Measurements from ENCODE around the gene ROM1. TPM values are rescaled to one million over a fixed set of nuclear protein-coding genes. Genes with fewer than 3 reads are reported as not detected.

Gene ROM1
- total and polyA plus RNA-seq, 7 experiments from 2014 or later: 0.51 to 2.4 (median 1.8) TPM; not detected in 1

GRCh38 chr11:62645946-62646824 is 33.1 kb downstream of the ROM1 start, which contains the start of gene GANAB:
Gene GANAB, minus strand, starts transcription at chr11:62646613. Its CDS starts 14 bp downstream, at chr11:62646599.
- Histone ChIP-seq H3K36me3 (ENCODE audit: control insufficient read depth in 2 of 3, insufficient read depth in 3 of 3, low read length in 3 of 3) (peaks cover 0 to 37% (median 4%) of the 10 kb centered on the region in 3 experiments), H3K9me3 (ENCODE audit: control insufficient read depth in 2 of 3, low read length in 3 of 3) (no peaks in the 10 kb centered on the region), H3K27me3 (ENCODE audit: control insufficient read depth in 2 of 2, insufficient read depth in 2 of 2, low read length in 2 of 2) (no peaks in the 10 kb centered on the region), H3K27ac (ENCODE audit: low read depth, low read length) (peak within 1 kb of the TSS; percentile 97), H3K4me1 (ENCODE audit: control insufficient read depth in 2 of 2, insufficient read depth in 2 of 2, low read length in 2 of 2) (peaks cover 6 to 25% of the 10 kb centered on the region in 2 donors), H3K4me3 (ENCODE audit: low read length) (peak within 1 kb of the TSS; percentile 84)
- POLR2A ChIA-PET: interaction anchor here (0.6 to 21.6 kb wide), 27 partner anchors 9 to 1621 kb away, joined by 3 to 332 read pairs (median 5); partner anchors contain the start of genes B3GAT3, BSCL2, C11orf98 and CSKMT
- Mint-ChIP-seq H3K27ac (peak within 1 kb of the TSS; percentile 92 to 98 (median 96)), H3K27me3 (no peaks in the 10 kb centered on the region), H3K9me3 (no peaks in the 10 kb centered on the region), H3K4me1 (peaks cover 6 to 44% (median 37%) of the 10 kb centered on the region in 7 donors), H3K4me3 (peak within 1 kb of the TSS; percentile 94 to 99 (median 98)), H3K36me3 (peaks cover 0 to 21% (median 0%) of the 10 kb centered on the region in 5 donors)
- DNase-seq (peak; percentile 89 to 99 (median 97)), ATAC-seq (peak; percentile 99)
- intact Hi-C loops (cut with micrococcal nuclease): loop anchor here (1.0 to 2.0 kb wide), 12 partner anchors 7 to 81 kb away; partner anchors contain the start of genes C11orf98 (in 2 of the 2), CSKMT (in 2 of the 2), EML3 (in 2 of the 2) and HNRNPUL2 (in 2 of the 2)
- CTCF ChIA-PET: interaction anchor here (0.7 to 1.0 kb wide), 3 partner anchors 9 to 23 kb away, joined by 3 to 4 read pairs (median 3); partner anchors contain the start of genes C11orf98 and CSKMT

GRCh38 chr11:62646825-62647608 is 34.0 kb downstream of the ROM1 start:
- H3K27ac Mint-ChIP-seq: peak overlapping the region; percentile 92 to 98 (median 96)
- POLR2A ChIA-PET: interaction anchor here (0.6 to 21.6 kb wide), 22 partner anchors 8 to 209 kb away, joined by 3 to 332 read pairs (median 6); partner anchors contain the start of genes B3GAT3, BSCL2, C11orf98 and CSKMT
- no peak for ATAC-seq
- no peaks in the 10 kb centered on the region for H3K27me3 ChIP-seq (ENCODE audit: control insufficient read depth in 2 of 2, insufficient read depth in 2 of 2, low read length in 2 of 2)
- H3K4me1 ChIP-seq (ENCODE audit: control insufficient read depth in 2 of 2, insufficient read depth in 2 of 2, low read length in 2 of 2): peaks cover 13 to 28% of the 10 kb centered on the region in 2 donors
- intact Hi-C loops (cut with micrococcal nuclease): loop anchor here (1.0 to 2.0 kb wide), 11 partner anchors 18 to 80 kb away; partner anchors contain the start of genes C11orf98 (in 2 of the 2), CSKMT (in 2 of the 2), EML3 (in 2 of the 2) and HNRNPUL2 (in 2 of the 2)
- peaks cover 0 to 37% (median 4%) of the 10 kb centered on the region in 3 experiments for H3K36me3 ChIP-seq (ENCODE audit: control insufficient read depth in 2 of 3, insufficient read depth in 3 of 3, low read length in 3 of 3)
- peaks cover 0 to 21% (median 0%) of the 10 kb centered on the region in 5 donors for H3K36me3 Mint-ChIP-seq
- peak overlapping the region; percentile 84 for H3K4me3 ChIP-seq (ENCODE audit: low read length)
- H3K9me3 Mint-ChIP-seq: no peaks in the 10 kb centered on the region
- no peaks in the 10 kb centered on the region for H3K9me3 ChIP-seq (ENCODE audit: control insufficient read depth in 2 of 3, low read length in 3 of 3)
- no peak for DNase-seq
- no peaks in the 10 kb centered on the region for H3K27me3 Mint-ChIP-seq
- peak overlapping the region; percentile 94 to 99 (median 98) for H3K4me3 Mint-ChIP-seq
- peak overlapping the region; percentile 97 for H3K27ac ChIP-seq (ENCODE audit: low read depth, low read length)
- CTCF ChIA-PET: interaction anchor here (1.0 to 2.2 kb wide), 3 partner anchors 8 to 34 kb away, joined by 4 to 6 read pairs (median 5); partner anchors contain the start of genes EML3 and ROM1
- peaks cover 6 to 44% (median 36%) of the 10 kb centered on the region in 7 donors for H3K4me1 Mint-ChIP-seq

DNA sequence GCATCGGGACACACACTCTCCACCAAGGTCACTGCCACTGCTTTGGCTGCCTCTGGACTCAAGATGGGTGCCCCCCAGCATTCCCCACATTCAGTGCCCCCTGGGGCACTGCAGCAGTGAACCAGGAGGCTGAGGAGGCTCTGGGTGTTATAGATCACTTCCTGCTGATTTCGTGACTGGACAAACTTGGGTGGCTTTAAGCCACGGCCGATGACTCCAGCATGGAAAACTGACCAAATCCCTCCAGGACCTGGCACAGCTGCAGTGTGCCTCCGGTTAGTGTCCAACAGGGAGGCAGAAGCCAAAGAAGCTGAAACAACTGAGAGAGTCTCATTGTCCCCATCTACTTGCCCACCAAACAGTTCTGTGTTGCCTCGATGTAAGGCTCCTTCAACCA is 34.5 kb downstream of the ROM1 start:
- CTCF ChIA-PET: interaction anchor here (0.8 to 2.2 kb wide), 4 partner anchors 10 to 58 kb away, joined by 3 to 6 read pairs (median 4); partner anchors contain the start of genes EML3 and ROM1

DNA sequence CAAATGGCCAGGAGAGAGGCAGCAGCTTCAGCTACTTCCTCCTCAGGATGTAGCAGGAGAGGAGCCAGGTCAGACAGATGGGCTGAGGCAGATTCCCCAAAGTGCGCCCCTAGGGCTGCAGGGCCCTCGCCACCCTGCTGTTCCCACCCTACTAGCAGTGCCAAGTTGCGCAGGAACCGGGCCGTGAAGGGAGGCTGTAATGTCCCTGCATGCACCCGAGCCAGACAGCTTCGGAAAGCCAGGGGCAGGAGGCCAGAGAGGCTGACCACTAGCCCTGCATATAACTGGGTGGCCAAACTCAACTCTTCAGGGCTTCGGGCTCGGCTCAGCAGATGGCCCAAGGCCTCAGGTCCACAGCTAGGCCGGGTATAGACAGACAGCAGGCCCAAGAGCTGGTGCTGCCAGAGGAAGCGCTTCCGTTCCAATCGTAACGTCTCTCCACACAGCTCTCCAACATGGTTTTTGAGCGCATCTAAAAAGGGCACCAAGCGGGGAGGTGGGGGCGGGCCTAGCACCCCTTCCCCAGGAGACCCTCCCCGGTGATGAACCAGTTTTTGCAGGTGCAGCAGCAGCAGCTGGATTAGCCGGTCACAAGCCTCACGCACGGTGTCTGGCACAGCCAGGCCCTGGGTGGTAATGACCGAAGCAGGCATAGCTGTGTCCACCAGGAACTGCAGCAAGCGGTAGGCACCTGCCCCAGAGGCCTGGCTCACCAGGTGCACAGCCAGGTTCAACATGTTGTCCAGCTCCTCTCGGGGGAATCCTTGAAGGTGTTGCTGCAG is 35.3 kb downstream of the ROM1 start:
- H3K27me3 Mint-ChIP-seq: no peaks in the 10 kb centered on the region
- ATAC-seq (no peak), DNase-seq (no peak)
- no peaks in the 10 kb centered on the region for H3K27me3 ChIP-seq (ENCODE audit: control insufficient read depth in 2 of 2, insufficient read depth in 2 of 2, low read length in 2 of 2)
- ChIA-PET POLR2A (interaction anchor here (0.7 to 21.6 kb wide), 12 partner anchors 10 to 193 kb away, joined by 3 to 332 read pairs (median 10); partner anchors contain the start of genes B3GAT3, BSCL2, C11orf98 and CSKMT), CTCF (interaction anchor here (0.8 to 2.2 kb wide), 5 partner anchors 11 to 58 kb away, joined by 3 to 6 read pairs (median 3); partner anchors contain the start of genes C11orf98, CSKMT, EML3 and ROM1)
- H3K4me1 ChIP-seq (ENCODE audit: control insufficient read depth in 2 of 2, insufficient read depth in 2 of 2, low read length in 2 of 2): peaks cover 19 to 33% of the 10 kb centered on the region in 2 donors
- intact Hi-C loops (cut with micrococcal nuclease): no loop called here
- no peak overlapping the region for H3K27ac Mint-ChIP-seq
- H3K4me3 ChIP-seq (ENCODE audit: low read length): no peak overlapping the region
- peaks cover 0 to 2% (median 0%) of the 10 kb centered on the region in 11 donors for H3K9me3 Mint-ChIP-seq
- peaks cover 0 to 39% (median 3%) of the 10 kb centered on the region in 3 experiments for H3K36me3 ChIP-seq (ENCODE audit: control insufficient read depth in 2 of 3, insufficient read depth in 3 of 3, low read length in 3 of 3)
- no peak overlapping the region for H3K27ac ChIP-seq (ENCODE audit: low read depth, low read length)
- H3K4me1 Mint-ChIP-seq: peaks cover 14 to 47% (median 44%) of the 10 kb centered on the region in 7 donors
- no peaks in the 10 kb centered on the region for H3K9me3 ChIP-seq (ENCODE audit: control insufficient read depth in 2 of 3, low read length in 3 of 3)
- no peak overlapping the region for H3K4me3 Mint-ChIP-seq
- H3K36me3 Mint-ChIP-seq: peaks cover 0 to 17% (median 0%) of the 10 kb centered on the region in 5 donors

More for the DNA sequence above, 34.5 kb downstream of the ROM1 start:
- intact Hi-C loops (cut with micrococcal nuclease): loop anchor here in 1 of 2 donors (2.0 kb wide), 4 partner anchors 17 to 55 kb away; partner anchors contain the start of genes C11orf98, CSKMT, EML3 and MTA2
- Histone ChIP-seq H3K36me3 (ENCODE audit: control insufficient read depth in 2 of 3, insufficient read depth in 3 of 3, low read length in 3 of 3) (peaks cover 0 to 37% (median 4%) of the 10 kb centered on the region in 3 experiments), H3K4me1 (ENCODE audit: control insufficient read depth in 2 of 2, insufficient read depth in 2 of 2, low read length in 2 of 2) (peaks cover 18 to 33% of the 10 kb centered on the region in 2 donors), H3K27ac (ENCODE audit: low read depth, low read length) (no peak overlapping the region), H3K4me3 (ENCODE audit: low read length) (no peak overlapping the region), H3K9me3 (ENCODE audit: control insufficient read depth in 2 of 3, low read length in 3 of 3) (no peaks in the 10 kb centered on the region), H3K27me3 (ENCODE audit: control insufficient read depth in 2 of 2, insufficient read depth in 2 of 2, low read length in 2 of 2) (no peaks in the 10 kb centered on the region)
- peak overlapping the region in 1 of 10 donors; percentile 12 for H3K4me3 Mint-ChIP-seq
- POLR2A ChIA-PET: interaction anchor here (0.7 to 21.6 kb wide), 10 partner anchors 12 to 60 kb away, joined by 3 to 332 read pairs (median 18); partner anchors contain the start of genes BSCL2, C11orf98, CSKMT and GNG3
- ATAC-seq (no peak), DNase-seq (no peak)
- no peaks in the 10 kb centered on the region for H3K9me3 Mint-ChIP-seq
- H3K4me1 Mint-ChIP-seq: peaks cover 12 to 47% (median 42%) of the 10 kb centered on the region in 7 donors
- peak overlapping the region in 1 of 9 donors; percentile 48 for H3K27ac Mint-ChIP-seq
- peaks cover 0 to 20% (median 0%) of the 10 kb centered on the region in 5 donors for H3K36me3 Mint-ChIP-seq
- H3K27me3 Mint-ChIP-seq: no peaks in the 10 kb centered on the region

- Histone ChIP-seq H3K9me3 (ENCODE audit: control insufficient read depth in 2 of 3, low read length in 3 of 3) (no peaks in the 10 kb centered on the region), H3K4me3 (ENCODE audit: low read length) (no peak overlapping the region), H3K36me3 (ENCODE audit: control insufficient read depth in 2 of 3, insufficient read depth in 3 of 3, low read length in 3 of 3) (peaks cover 0 to 33% (median 0%) of the 10 kb centered on the region in 3 experiments), H3K27ac (ENCODE audit: low read depth, low read length) (no peak overlapping the region), H3K27me3 (ENCODE audit: control insufficient read depth in 2 of 2, insufficient read depth in 2 of 2, low read length in 2 of 2) (no peaks in the 10 kb centered on the region), H3K4me1 (ENCODE audit: control insufficient read depth in 2 of 2, insufficient read depth in 2 of 2, low read length in 2 of 2) (peaks cover 19 to 33% of the 10 kb centered on the region in 2 donors)
- Mint-ChIP-seq H3K4me1 (peaks cover 17 to 51% (median 47%) of the 10 kb centered on the region in 7 donors), H3K27me3 (no peaks in the 10 kb centered on the region), H3K27ac (peak overlapping the region in 2 of 9 donors; percentile 14 to 55), H3K4me3 (no peak overlapping the region), H3K36me3 (peaks cover 0 to 16% (median 0%) of the 10 kb centered on the region in 5 donors), H3K9me3 (peaks cover 0 to 5% (median 0%) of the 10 kb centered on the region in 11 donors)
- POLR2A ChIA-PET: interaction anchor here (0.9 to 21.6 kb wide), 10 partner anchors 9 to 192 kb away, joined by 3 to 332 read pairs (median 7); partner anchors contain the start of genes B3GAT3, C11orf98, CSKMT and HNRNPUL2
- ATAC-seq (no peak), DNase-seq (no peak)
- intact Hi-C loops (cut with micrococcal nuclease): no loop called here
- CTCF ChIA-PET: interaction anchor here (1.1 to 2.2 kb wide), 2 partner anchors 16 to 36 kb away, joined by 3 to 6 read pairs; partner anchors contain the start of genes C11orf98, CSKMT, EML3 and ROM1
These were observed 35.9 kb downstream of the ROM1 start for GRCh38 chr11:62648967-62649364.
